K562 (cell line): Measurements from ENCODE around the gene ADGRB3. TPM values are rescaled to one million over a fixed set of nuclear protein-coding genes. Genes with fewer than 3 reads are reported as not detected.

Source experiments
- ARID1B ChIP-seq: fragments of 450-650 bp; IDR thresholded peaks from 2 replicates; pipeline ENCODE4 v1.6.1; 2016; ENCODE audit warnings: antibody characterized with exemption, mild to moderate bottlenecking, inconsistent platforms
- ATF7 ChIP-seq: fragments of 450-650 bp; IDR thresholded peaks from 2 replicates; pipeline ENCODE4 v1.7.1; 2014; ENCODE audit warnings: mild to moderate bottlenecking, moderate library complexity
- BRD4 ChIP-seq: fragments of 200-600 bp; sonication (generic); IDR thresholded peaks from 2 replicates; pipeline ENCODE4 v1.6.1; 2017; ENCODE audit warnings: inconsistent platforms
- CBX3 ChIP-seq, 2 experiments: IDR thresholded peaks; 1 replicate in 1 of 2; 2 replicates in 1 of 2; pipeline ENCODE4 v1.6.1; 2012; ENCODE audit warnings: inconsistent platforms in 2 of 2, low read length in 2 of 2, borderline replicate concordance in 1 of 2, control low read depth in 1 of 2
- FOXK1 ChIP-seq: sonication (generic); formaldehyde crosslinking; IDR thresholded peaks from 2 replicates; pipeline ENCODE4 v1.8.0; 2022; ENCODE audit warnings: missing genetic modification reagents, mild to moderate bottlenecking, borderline replicate concordance
- KLF13 ChIP-seq: fragments of 450-650 bp; IDR thresholded peaks from 2 replicates; pipeline ENCODE4 v1.6.1; 2016; ENCODE audit warnings: missing genetic modification characterization, low read depth, mild to moderate bottlenecking, missing compliant biosample characterization, moderate library complexity, borderline replicate concordance
- MEF2D ChIP-seq: conservative IDR thresholded peaks from 2 replicates; pipeline ENCODE4 v1.6.1; 2016; ENCODE audit warnings: low read depth, missing genetic modification characterization, missing compliant biosample characterization
- MYNN ChIP-seq, 2 experiments: sonication (generic); formaldehyde crosslinking in 1 of 2; IDR thresholded peaks; 2 replicates each; pipeline versions ENCODE4 v1.5.0 to v1.6.1; 2016 to 2020; ENCODE audit warnings: antibody characterized with exemption in 1 of 2, missing genetic modification reagents in 1 of 2
- NFATC3 ChIP-seq: fragments of 450-650 bp; IDR thresholded peaks from 2 replicates; pipeline ENCODE4 v1.6.1; 2017; ENCODE audit warnings: mild to moderate bottlenecking
- NRF1 ChIP-seq, 2 experiments: fragments of 450-650 bp; IDR thresholded peaks in 1 of 2; conservative IDR thresholded peaks in 1 of 2; 2 replicates each; pipeline ENCODE4 v1.6.1; 2014; ENCODE audit warnings: mild to moderate bottlenecking in 2 of 2
- ZZZ3 ChIP-seq: fragments of 450-650 bp; IDR thresholded peaks from 2 replicates; pipeline ENCODE4 v1.6.1; 2016; ENCODE audit warnings: antibody characterized with exemption, mild to moderate bottlenecking, moderate library complexity
- polyA plus RNA-seq, 8 experiments: library from polyadenylated mRNA; depleted of rRNA in 4 of 8; stranded (reverse) in 5 of 8; unstranded in 3 of 8; fragments of >200 nt; fragmentation: Nextera tagmentation in 2 of 8; fragmentation: Illumina TruSeq in 1 of 8; extraction: Ambion mirVana in 2 of 8; extraction: Trizol in 1 of 8; gene quantifications; 2 replicates each; pipeline versions ENCODE4 v1.2.1 to v1.2.3, GENCODE V29; 2011 to 2014; ENCODE audit warnings: inconsistent platforms in 1 of 8, missing spikeins in 1 of 8
- total RNA-seq, 7 experiments: library from RNA; depleted of rRNA in 6 of 7; stranded (reverse); fragments of >200 nt in 6 of 7; fragmentation: Illumina TruSeq in 2 of 7; extraction: Trizol in 2 of 7; gene quantifications; 2 replicates each; pipeline versions ENCODE4 v1.2.1 to v1.2.3, GENCODE V29; 2011 to 2021; ENCODE audit warnings: low replicate concordance in 1 of 7
- TF ChIP-seq, protein P1 (sequence below), 3 experiments: IDR thresholded peaks in 2 of 3; conservative IDR thresholded peaks in 1 of 3; 2 replicates each; pipeline ENCODE4 v1.5.1; 2011 to 2012; ENCODE audit warnings: low read length in 3 of 3, mild to moderate bottlenecking in 3 of 3, control low read depth in 2 of 3, improper control_type of control experiment in 1 of 3, inconsistent platforms in 1 of 3, low read depth in 1 of 3, mixed read lengths in 1 of 3, moderate library complexity in 1 of 3; ENCODE audit not compliant: insufficient read depth in 2 of 3
- TF ChIP-seq, protein P2 (sequence below): fragments of 450-650 bp; conservative IDR thresholded peaks from 2 replicates; pipeline ENCODE4 v1.6.1; 2016; ENCODE audit warnings: missing genetic modification characterization, low read depth, mild to moderate bottlenecking, missing compliant biosample characterization, moderate library complexity
- TF ChIP-seq, protein P3 (sequence below): fragments of 450-650 bp; IDR thresholded peaks from 2 replicates; pipeline ENCODE4 v1.6.1; 2016; ENCODE audit warnings: antibody characterized with exemption
- TF ChIP-seq, protein P4 (sequence below), 2 experiments: fragments of 450-650 bp; formaldehyde crosslinking in 1 of 2; IDR thresholded peaks; 2 replicates each; pipeline versions ENCODE4 v1.4.0 to v1.6.1; 2014 to 2020; ENCODE audit warnings: mild to moderate bottlenecking in 2 of 2, borderline replicate concordance in 1 of 2, low read depth in 1 of 2

Gene ADGRB3
- total and polyA plus RNA-seq, 9 of the 15 experiments (the other 6 are each of a cell fraction or from before 2014, with no cell fraction given): 0.90 to 7.8 (median 2.4) TPM

DNA sequence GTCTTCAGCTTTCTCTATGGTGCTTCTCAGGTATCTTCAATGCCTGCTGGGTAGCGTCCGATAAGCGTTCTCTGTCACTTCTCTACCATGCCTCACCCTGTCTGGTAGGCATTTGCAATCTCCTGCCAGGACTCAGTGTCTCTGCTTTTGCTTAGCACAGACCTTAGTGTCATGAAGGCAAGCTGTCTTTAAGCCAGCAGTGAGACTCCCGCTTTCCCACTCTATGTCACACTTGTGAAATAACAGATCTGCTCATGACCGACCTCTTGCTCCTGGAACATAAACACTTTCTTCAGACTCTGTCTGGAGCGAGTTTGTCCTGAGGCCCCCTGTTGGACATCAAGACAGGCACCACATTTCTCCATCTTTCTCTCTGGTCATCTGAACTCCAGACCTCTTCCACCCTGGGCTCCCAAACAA, 17.0 kb downstream of the ADGRB3 start (continued):
- TF ChIP-seq KLF13 (tag) (no peak), ATF7 (peak; percentile 25; the same call in 1 of the 2 replicates), MYNN (IDR thresholded peaks at IDR 0.05) (no peak), MYNN (CRISPR knock-in tag; IDR thresholded peaks at IDR 0.05) (no peak), BRD4 (no peak), MEF2D (tag) (no peak), ARID1B (peak; percentile 54; the same call in 1 of the 2 replicates), ZZZ3 (no peak), FOXK1 (CRISPR knock-in tag) (no peak), NFATC3 (0 out of 2 replicates have a peak, but pooled peaks have one; percentile 27), NRF1 (conservative IDR thresholded peaks at IDR 0.05 in 1 of 2, IDR thresholded peaks at IDR 0.05 in 1 of 2) (no peak; a peak in 1 of 4 replicates), CBX3 (IDR thresholded peaks at IDR 0.05; ENCODE audit: borderline replicate concordance in 1 of 2, low read length in 2 of 2) (0 out of 3 replicates have a peak, but pooled peaks of 1 of the 2 experiments have one; percentile 12)
- TF ChIP-seq, protein P1, sequence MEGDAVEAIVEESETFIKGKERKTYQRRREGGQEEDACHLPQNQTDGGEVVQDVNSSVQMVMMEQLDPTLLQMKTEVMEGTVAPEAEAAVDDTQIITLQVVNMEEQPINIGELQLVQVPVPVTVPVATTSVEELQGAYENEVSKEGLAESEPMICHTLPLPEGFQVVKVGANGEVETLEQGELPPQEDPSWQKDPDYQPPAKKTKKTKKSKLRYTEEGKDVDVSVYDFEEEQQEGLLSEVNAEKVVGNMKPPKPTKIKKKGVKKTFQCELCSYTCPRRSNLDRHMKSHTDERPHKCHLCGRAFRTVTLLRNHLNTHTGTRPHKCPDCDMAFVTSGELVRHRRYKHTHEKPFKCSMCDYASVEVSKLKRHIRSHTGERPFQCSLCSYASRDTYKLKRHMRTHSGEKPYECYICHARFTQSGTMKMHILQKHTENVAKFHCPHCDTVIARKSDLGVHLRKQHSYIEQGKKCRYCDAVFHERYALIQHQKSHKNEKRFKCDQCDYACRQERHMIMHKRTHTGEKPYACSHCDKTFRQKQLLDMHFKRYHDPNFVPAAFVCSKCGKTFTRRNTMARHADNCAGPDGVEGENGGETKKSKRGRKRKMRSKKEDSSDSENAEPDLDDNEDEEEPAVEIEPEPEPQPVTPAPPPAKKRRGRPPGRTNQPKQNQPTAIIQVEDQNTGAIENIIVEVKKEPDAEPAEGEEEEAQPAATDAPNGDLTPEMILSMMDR (IDR thresholded peaks at IDR 0.05 in 2 of 3, conservative IDR thresholded peaks at IDR 0.05 in 1 of 3; ENCODE audit: insufficient read depth in 2 of 3, low read depth in 1 of 3, low read length in 3 of 3): peak; percentile 59 to 70 (median 61)
- TF ChIP-seq, protein P2, sequence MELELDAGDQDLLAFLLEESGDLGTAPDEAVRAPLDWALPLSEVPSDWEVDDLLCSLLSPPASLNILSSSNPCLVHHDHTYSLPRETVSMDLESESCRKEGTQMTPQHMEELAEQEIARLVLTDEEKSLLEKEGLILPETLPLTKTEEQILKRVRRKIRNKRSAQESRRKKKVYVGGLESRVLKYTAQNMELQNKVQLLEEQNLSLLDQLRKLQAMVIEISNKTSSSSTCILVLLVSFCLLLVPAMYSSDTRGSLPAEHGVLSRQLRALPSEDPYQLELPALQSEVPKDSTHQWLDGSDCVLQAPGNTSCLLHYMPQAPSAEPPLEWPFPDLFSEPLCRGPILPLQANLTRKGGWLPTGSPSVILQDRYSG (tag): peak; percentile 70; the same call in 1 of the 2 replicates
- TF ChIP-seq, protein P3, sequence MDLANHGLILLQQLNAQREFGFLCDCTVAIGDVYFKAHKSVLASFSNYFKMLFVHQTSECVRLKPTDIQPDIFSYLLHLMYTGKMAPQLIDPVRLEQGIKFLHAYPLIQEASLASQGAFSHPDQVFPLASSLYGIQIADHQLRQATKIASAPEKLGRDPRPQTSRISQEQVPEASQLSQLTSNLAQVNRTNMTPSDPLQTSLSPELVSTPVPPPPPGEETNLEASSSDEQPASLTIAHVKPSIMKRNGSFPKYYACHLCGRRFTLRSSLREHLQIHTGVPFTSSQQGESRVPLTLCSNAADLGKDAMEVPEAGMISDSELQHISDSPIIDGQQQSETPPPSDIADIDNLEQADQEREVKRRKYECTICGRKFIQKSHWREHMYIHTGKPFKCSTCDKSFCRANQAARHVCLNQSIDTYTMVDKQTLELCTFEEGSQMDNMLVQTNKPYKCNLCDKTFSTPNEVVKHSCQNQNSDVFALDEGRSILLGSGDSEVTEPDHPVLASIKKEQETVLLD: peak; percentile 64; the same call in 1 of the 2 replicates
- TF ChIP-seq, protein P4, sequence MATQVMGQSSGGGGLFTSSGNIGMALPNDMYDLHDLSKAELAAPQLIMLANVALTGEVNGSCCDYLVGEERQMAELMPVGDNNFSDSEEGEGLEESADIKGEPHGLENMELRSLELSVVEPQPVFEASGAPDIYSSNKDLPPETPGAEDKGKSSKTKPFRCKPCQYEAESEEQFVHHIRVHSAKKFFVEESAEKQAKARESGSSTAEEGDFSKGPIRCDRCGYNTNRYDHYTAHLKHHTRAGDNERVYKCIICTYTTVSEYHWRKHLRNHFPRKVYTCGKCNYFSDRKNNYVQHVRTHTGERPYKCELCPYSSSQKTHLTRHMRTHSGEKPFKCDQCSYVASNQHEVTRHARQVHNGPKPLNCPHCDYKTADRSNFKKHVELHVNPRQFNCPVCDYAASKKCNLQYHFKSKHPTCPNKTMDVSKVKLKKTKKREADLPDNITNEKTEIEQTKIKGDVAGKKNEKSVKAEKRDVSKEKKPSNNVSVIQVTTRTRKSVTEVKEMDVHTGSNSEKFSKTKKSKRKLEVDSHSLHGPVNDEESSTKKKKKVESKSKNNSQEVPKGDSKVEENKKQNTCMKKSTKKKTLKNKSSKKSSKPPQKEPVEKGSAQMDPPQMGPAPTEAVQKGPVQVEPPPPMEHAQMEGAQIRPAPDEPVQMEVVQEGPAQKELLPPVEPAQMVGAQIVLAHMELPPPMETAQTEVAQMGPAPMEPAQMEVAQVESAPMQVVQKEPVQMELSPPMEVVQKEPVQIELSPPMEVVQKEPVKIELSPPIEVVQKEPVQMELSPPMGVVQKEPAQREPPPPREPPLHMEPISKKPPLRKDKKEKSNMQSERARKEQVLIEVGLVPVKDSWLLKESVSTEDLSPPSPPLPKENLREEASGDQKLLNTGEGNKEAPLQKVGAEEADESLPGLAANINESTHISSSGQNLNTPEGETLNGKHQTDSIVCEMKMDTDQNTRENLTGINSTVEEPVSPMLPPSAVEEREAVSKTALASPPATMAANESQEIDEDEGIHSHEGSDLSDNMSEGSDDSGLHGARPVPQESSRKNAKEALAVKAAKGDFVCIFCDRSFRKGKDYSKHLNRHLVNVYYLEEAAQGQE (IDR thresholded peaks at IDR 0.05; ENCODE audit: borderline replicate concordance): no peak
- TF ChIP-seq, protein P4 (CRISPR knock-in tag; IDR thresholded peaks at IDR 0.05; ENCODE audit: low read depth): no peak
